Hepatocyte (in vitro differentiated cells): ENCODE results near the gene NME7.

ENCODE experiments used
- EZH2phosphoT487 ChIP-seq: fragments of 200-600 bp; sonication (generic); IDR thresholded peaks from one replicate; pipeline ENCODE4 v1.6.1; 2018; ENCODE audit warnings: antibody characterized with exemption, mild to moderate bottlenecking, low read depth, moderate library complexity; ENCODE audit not compliant: unreplicated experiment, severe bottlenecking
- TF ChIP-seq, protein P1 (sequence below): fragments of 200-600 bp; sonication (generic); IDR thresholded peaks from 2 replicates; pipeline ENCODE4 v1.5.1; 2016; ENCODE audit warnings: antibody characterized with exemption, mild to moderate bottlenecking; ENCODE audit not compliant: poor library complexity

DNA sequence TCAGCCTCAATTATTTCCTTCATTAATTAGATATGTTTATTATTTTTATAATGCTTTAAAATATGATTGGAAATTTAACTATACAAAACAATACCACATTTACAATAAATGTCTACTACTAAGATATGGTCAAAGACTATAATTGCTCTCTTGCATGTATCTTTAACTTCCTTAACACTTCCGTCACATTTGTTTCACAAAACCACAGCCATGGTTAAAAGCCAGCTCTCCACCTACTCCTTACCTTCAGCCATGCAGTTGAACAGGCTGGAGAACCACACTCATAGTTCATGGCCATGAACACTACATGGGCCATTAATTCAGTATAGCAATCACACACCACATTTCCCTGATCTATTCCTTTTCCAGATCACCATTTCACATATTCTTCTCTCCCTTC lies 72.2 kb downstream of the NME7 start:
- TF ChIP-seq EZH2phosphoT487: no peak
- TF ChIP-seq, protein P1, sequence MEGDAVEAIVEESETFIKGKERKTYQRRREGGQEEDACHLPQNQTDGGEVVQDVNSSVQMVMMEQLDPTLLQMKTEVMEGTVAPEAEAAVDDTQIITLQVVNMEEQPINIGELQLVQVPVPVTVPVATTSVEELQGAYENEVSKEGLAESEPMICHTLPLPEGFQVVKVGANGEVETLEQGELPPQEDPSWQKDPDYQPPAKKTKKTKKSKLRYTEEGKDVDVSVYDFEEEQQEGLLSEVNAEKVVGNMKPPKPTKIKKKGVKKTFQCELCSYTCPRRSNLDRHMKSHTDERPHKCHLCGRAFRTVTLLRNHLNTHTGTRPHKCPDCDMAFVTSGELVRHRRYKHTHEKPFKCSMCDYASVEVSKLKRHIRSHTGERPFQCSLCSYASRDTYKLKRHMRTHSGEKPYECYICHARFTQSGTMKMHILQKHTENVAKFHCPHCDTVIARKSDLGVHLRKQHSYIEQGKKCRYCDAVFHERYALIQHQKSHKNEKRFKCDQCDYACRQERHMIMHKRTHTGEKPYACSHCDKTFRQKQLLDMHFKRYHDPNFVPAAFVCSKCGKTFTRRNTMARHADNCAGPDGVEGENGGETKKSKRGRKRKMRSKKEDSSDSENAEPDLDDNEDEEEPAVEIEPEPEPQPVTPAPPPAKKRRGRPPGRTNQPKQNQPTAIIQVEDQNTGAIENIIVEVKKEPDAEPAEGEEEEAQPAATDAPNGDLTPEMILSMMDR: no peak
